GM19324 (cell line): ENCODE data around the gene CLIC4.
"Not testable (repeated sequence)": the region's sequence is repeated elsewhere in the genome, so short reads cannot be mapped to it uniquely, and the experiment has no call there.

ENCODE experiments used
- ATAC-seq: cut with Tn5 transposase; IDR thresholded peaks from one replicate; pipeline ENCODE4 v1.9.1; 2021; ENCODE audit warnings: mild to moderate bottlenecking, moderate library complexity; ENCODE audit not compliant: unreplicated experiment, low FRiP score

The CLIC4 gene

GRCh38 chr1:24871306-24871901 is 126.2 kb downstream of the CLIC4 start:
- ATAC-seq, result no peak

- ATAC-seq, result no peak
These were observed 127.0 kb downstream of the CLIC4 start for GRCh38 chr1:24872061-24872850.

- no peak for ATAC-seq
These were observed 127.9 kb downstream of the CLIC4 start for GRCh38 chr1:24873148-24873547.

GRCh38 chr1:24874056-24874455 is 128.8 kb downstream of the CLIC4 start:
- no peak for ATAC-seq

- ATAC-seq, result no peak
These were observed 129.5 kb downstream of the CLIC4 start for GRCh38 chr1:24874611-24875234.

GRCh38 chr1:24875257-24875656 is 130.0 kb downstream of the CLIC4 start:
- no peak for ATAC-seq

- ATAC-seq, result no peak
These were observed 130.8 kb downstream of the CLIC4 start for GRCh38 chr1:24875991-24876506.

- no peak for ATAC-seq
These were observed 132.8 kb downstream of the CLIC4 start for GRCh38 chr1:24878045-24878444.

- no peak for ATAC-seq
These were observed 133.8 kb downstream of the CLIC4 start for GRCh38 chr1:24878775-24879742.

GRCh38 chr1:24881034-24881433 is 135.8 kb downstream of the CLIC4 start:
- no peak for ATAC-seq

GRCh38 chr1:24884751-24885150 is 139.5 kb downstream of the CLIC4 start:
- ATAC-seq, result no peak

- ATAC-seq, result no peak
These were observed 141.0 kb downstream of the CLIC4 start for GRCh38 chr1:24886241-24886640.

- ATAC-seq, result no peak
These were observed 143.1 kb downstream of the CLIC4 start for GRCh38 chr1:24888061-24888970.

- no peak for ATAC-seq
These were observed 143.9 kb downstream of the CLIC4 start for GRCh38 chr1:24888971-24889676.

GRCh38 chr1:24890887-24891286 is 145.6 kb downstream of the CLIC4 start:
- no peak for ATAC-seq

GRCh38 chr1:24891367-24891766 is 146.1 kb downstream of the CLIC4 start:
- ATAC-seq, result not testable (repeated sequence)

- ATAC-seq, result no peak
These were observed 147.2 kb downstream of the CLIC4 start for GRCh38 chr1:24892188-24893153.

GRCh38 chr1:24893431-24893830 is 148.2 kb downstream of the CLIC4 start:
- no peak for ATAC-seq
